Ectodermal cell (in vitro differentiated cells): Measurements from ENCODE around the gene MPP2.
"Not testable (repeated sequence)": the region's sequence is repeated elsewhere in the genome, so short reads cannot be mapped to it uniquely, and the experiment has no call there.

Source experiments
- H3K27ac ChIP-seq: 2 replicates; pipeline ENCODE4 v1.7.0; 2013; ENCODE audit warnings: mild to moderate bottlenecking, low read depth, low read length; ENCODE audit not compliant: insufficient read depth, poor library complexity, severe bottlenecking
- H3K27me3 ChIP-seq: 2 replicates; pipeline ENCODE4 v1.7.0; 2013; ENCODE audit warnings: mild to moderate bottlenecking, low read length; ENCODE audit not compliant: insufficient read depth, control insufficient read depth, poor library complexity, severe bottlenecking
- H3K36me3 ChIP-seq: one replicate; pipeline ENCODE4 v1.7.0; 2013; ENCODE audit warnings: low read length; ENCODE audit not compliant: control insufficient read depth, insufficient read depth
- H3K4me1 ChIP-seq: one replicate; pipeline ENCODE4 v1.7.0; 2013; ENCODE audit warnings: low read length; ENCODE audit not compliant: control insufficient read depth, insufficient read depth
- H3K4me3 ChIP-seq: 2 replicates; pipeline ENCODE4 v1.7.0; 2013; ENCODE audit warnings: low read depth, low read length, control low read depth; ENCODE audit not compliant: insufficient read depth
- H3K9me3 ChIP-seq: 2 replicates; pipeline ENCODE4 v1.7.0; 2013; ENCODE audit warnings: mild to moderate bottlenecking, low read length, moderate library complexity; ENCODE audit not compliant: control insufficient read depth
- WGBS, 2 experiments: methylation state at CpG; one replicate each; pipeline ENCODE4 v1.1.7; 2013; ENCODE audit warnings: missing lambda C conversion rate in 2 of 2; 5-methylcytosine and 5-hydroxymethylcytosine counted together

The MPP2 gene

DNA sequence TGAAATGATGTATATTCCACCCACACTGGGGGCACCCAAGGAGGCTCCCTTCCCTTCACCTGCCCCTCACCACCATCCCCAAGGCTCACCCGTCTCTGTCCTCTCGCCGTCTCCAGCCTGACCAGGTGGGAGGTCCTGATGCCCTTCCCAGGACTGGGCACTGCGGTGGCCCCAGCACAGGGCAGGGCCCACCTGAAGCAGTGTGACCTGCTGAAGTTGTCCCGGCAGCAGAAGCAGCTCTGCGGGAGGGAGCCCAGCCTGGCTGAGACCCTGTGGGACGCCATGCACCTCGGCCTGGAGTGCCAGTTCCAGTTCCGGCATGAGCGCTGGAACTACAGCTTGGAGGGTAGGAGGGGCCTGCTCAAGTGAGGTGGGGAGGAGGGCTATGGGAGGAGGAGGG is 25.0 kb upstream of the MPP2 start:
- no peaks in the 10 kb centered on the region for H3K36me3 ChIP-seq
- H3K4me3 ChIP-seq, result no peak overlapping the region
- WGBS, 2 experiments, result 90 to 92% methylated on average over 10 of the region's 10 CpGs

DNA sequence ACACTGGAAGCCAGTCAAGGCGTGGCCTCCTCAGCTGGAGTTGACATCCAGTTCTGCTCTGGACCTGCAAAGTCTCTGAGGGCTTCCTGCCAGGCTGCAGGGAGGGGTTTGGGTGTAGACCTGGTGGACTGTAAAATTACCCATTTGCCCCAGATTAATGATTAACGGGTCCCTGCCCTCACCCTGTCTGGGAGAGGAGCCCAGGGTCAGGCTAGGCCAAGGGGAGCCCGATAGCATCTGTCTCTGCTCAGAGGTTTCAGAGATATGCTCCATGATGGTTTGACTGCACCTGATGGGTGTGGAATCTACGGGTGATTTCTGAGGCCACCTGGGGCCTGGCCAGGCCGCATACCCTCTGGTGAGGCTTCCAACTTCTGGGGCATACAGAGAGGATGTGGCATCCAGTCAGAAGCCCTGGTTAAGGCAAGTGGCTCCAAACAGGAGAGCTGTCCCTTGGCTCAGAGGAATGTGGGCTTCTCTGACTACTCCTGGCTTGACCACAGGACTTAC is 23.8 kb upstream of the MPP2 start:
- no peaks in the 10 kb centered on the region for H3K36me3 ChIP-seq
- H3K9me3 ChIP-seq, result no peaks in the 10 kb centered on the region
- peaks cover 9% of the 10 kb centered on the region for H3K4me1 ChIP-seq
- H3K27me3 ChIP-seq, result peaks cover 30% of the 10 kb centered on the region
- H3K27ac ChIP-seq, result no peak overlapping the region
- H3K4me3 ChIP-seq, result no peak overlapping the region
- WGBS, 2 experiments, result 95 to 96% methylated on average over 5 of the region's 5 CpGs

More for the DNA sequence above, 25.0 kb upstream of the MPP2 start:
- H3K27me3 ChIP-seq, result peaks cover 22% of the 10 kb centered on the region
- H3K9me3 ChIP-seq, result no peaks in the 10 kb centered on the region
- H3K27ac ChIP-seq, result no peak overlapping the region
- peaks cover 12% of the 10 kb centered on the region for H3K4me1 ChIP-seq

DNA sequence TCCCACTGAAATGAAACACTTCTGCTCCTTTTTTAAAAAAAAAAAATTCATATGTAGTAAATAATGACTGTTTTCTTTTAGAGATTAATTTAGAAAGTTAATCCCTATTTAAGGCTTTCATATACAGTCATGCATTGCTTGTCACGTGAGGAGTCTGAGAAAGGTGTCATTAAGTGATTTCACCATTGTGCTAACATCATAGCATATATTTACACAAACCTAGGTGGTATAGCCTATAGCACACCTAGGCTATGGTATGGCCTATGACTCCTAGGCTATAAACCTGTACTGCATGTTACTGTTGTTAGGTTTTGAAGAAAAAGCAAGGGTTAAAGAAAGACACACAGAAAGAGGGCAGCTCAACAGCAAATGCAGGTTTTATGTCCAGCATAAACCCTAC is 21.3 kb upstream of the MPP2 start:
- WGBS, 2 experiments, result 83 to 93% methylated on average over 1 of the region's 1 CpG
- Histone ChIP-seq H3K9me3 (no peaks in the 10 kb centered on the region), H3K4me1 (no peaks in the 10 kb centered on the region), H3K27ac (no peak overlapping the region), H3K4me3 (no peak overlapping the region), H3K36me3 (no peaks in the 10 kb centered on the region), H3K27me3 (peaks cover 37% of the 10 kb centered on the region)

DNA sequence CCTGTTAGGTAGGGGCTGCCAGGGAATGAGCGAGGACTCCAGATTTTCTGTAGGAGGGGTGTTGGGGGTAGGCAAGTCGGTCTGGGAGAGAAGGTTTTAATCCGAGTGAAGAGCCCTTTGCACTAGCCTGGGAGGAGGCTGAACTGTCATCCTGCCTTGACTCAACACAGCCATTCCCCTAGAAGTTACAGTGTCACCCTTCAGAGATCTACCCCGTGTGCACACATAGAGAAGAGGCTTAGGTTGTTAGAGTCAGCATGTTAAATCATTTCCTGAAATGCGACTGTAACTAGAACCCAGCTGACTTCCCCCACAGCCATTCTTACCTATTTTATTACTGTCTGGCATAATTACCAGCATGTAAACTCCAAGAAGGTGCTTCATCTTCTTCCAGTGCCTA is 20.6 kb upstream of the MPP2 start:
- H3K4me1 ChIP-seq, result not testable (repeated sequence)
- WGBS, 2 experiments, result 24 to 26% methylated on average over 4 of the region's 5 CpGs
- peaks cover 37% of the 10 kb centered on the region for H3K27me3 ChIP-seq

DNA sequence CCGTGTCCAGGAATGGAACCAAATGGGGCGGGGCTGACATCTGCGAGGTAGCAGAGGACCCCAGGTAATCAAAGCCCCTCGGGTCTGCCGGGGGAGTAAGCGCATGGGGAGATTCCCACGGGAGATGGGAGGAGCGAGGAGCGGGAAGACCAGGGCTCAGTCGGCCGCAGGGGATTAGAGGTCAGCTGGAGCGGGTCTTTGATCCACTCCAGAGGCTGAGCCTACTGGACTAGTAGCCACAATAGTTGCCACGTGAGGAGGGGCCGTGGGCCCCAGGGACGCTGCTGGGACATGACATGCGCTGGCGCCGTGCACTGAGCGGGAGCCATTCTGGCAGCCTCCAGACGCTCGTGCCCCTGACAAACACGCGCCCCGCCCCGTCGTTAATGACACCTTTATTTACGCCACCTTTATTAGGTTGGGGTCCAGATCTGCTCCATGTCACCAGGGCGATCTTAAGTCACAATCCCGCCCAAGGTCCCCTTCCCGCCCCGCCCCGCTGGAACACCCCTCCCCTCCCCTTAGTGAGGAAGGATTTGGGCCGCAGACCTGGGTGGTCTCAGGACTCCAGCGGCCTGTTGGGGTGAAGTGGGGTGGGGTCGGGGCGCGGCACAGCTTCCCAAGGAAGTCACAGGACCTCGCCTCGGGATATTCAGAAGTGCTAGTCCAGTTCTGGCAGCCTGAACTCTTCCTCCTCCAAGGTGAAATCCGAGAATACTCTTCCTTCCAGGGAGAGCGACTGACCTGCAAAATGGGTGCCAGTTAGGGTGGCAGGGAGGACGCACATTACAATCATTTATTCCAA is 19.9 kb upstream of the MPP2 start:
- no peaks in the 10 kb centered on the region for H3K36me3 ChIP-seq
- H3K4me1 ChIP-seq, result no peaks in the 10 kb centered on the region
- no peaks in the 10 kb centered on the region for H3K9me3 ChIP-seq
- 17% methylated on average over 38 to 42 of the region's 42 CpGs for WGBS, 2 experiments
- H3K27me3 ChIP-seq, result peaks cover 37% of the 10 kb centered on the region
- H3K4me3 ChIP-seq, result peak overlapping the region; percentile 19
- no peak overlapping the region for H3K27ac ChIP-seq

More for the DNA sequence above, 20.6 kb upstream of the MPP2 start:
- not testable (repeated sequence) for H3K9me3 ChIP-seq, H3K36me3 ChIP-seq, H3K27ac ChIP-seq, H3K4me3 ChIP-seq

DNA sequence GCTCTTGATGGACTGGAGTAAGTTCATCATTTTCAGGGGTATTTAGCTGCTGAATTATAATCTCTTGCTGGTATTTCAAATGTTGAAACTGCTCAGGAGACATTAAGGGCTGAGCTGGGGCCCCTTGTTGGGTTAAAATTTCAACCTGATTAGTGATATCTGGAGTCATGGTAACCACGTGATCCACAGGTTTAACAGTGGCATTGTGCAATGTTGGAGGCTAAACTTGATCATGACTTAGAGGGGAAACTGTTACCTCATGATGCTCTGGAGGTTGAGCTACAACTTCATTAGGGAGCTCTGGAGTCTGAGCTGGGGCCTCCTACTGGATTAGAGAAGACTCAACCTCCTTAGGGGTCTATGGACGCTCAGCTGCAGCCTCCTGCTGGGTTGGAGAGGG is 17.2 kb upstream of the MPP2 start:
- WGBS, 2 experiments, result 84% methylated on average over 2 of the region's 2 CpGs
- Histone ChIP-seq H3K4me3 (no peak overlapping the region), H3K9me3 (no peaks in the 10 kb centered on the region), H3K27ac (no peak overlapping the region), H3K27me3 (peaks cover 37% of the 10 kb centered on the region), H3K36me3 (no peaks in the 10 kb centered on the region), H3K4me1 (no peaks in the 10 kb centered on the region)

DNA sequence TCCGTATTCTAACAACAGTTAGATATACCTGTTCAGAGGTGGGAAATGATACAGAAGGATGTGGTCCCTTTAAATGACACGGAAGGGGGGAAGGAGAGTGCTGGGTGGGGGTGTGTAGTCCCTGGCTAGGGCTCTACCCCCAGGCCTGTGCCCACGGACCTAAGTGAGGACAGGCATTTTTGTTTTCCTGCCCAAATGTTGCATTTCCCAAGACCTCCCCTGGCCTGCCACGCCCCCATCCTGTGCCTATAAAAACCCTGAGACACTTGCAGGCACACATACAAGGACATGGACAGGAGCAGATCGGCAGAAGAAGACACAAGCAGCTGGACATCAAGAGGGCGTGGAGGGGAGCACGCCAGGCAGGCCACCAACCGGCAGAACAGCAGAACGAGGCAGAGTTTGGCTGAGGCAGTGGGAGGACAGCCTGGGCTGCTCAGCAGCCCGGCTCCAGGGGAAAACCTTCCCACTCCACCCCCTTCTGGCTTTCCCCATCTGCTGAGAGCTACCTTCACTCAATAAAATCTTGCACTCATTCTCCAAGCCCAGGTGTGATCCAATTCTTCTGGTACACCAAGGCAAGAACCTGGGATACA is 13.3 kb upstream of the MPP2 start:
- H3K4me3 ChIP-seq, result no peak overlapping the region
- 79 to 80% methylated on average over 10 of the region's 10 CpGs for WGBS, 2 experiments
- H3K27ac ChIP-seq, result no peak overlapping the region
- H3K9me3 ChIP-seq, result no peaks in the 10 kb centered on the region
- H3K27me3 ChIP-seq, result peaks cover 2% of the 10 kb centered on the region
- no peaks in the 10 kb centered on the region for H3K36me3 ChIP-seq
- H3K4me1 ChIP-seq, result peaks cover 6% of the 10 kb centered on the region

DNA sequence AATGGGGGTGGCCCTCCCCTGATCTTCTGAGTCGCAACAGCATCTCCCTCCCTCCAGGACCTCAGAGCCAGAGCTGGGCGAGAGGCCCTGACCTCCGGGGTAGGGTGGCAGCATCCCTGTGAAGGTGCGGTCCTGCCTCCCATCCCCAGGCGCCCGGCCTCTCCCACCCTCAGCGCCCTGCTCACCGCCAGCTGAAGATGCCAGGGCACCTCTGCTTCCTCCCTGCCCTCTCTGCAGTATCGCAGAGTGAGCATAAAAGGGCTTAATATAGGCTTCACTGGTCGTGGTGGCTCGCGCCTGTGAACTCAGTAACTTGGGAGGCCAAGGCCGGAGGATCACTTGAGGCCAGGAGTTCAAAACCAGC is 10.7 kb upstream of the MPP2 start:
- no peak overlapping the region for H3K4me3 ChIP-seq
- WGBS, 2 experiments, result 86 to 91% methylated on average over 13 of the region's 13 CpGs

DNA sequence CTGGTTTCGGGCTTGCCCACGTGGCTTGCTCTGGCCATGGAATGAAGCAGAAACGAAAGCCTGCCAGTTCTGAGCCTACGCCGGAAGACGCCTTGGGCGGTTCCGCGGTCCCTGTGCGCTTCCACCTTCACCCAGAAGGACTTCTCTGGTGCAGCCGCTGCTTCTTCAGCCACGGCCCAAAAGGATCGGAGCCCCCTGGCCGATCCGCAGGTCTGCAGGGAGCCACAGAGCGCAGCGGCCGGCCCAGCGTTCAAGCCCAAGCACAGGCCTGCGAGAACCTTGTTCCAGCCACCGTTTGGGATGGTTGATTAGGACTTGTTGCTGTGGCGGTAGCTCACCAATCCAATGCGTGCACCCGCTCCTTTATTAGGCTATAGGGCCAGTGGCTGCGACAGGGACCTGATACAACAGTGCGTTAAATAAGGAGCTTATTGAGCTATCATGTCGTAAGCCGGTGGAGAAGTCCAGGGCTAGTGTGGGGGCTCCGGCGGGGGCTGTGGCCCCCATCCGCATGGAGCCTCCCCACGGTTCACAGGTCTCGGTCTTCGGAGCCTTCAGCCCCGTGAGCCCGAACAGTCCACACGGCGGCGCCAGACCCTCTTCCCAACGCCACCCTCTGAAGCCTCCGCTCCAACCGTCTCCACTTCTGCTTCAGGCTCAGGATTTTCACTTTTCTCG is 10.2 kb upstream of the MPP2 start:
- no peak overlapping the region for H3K4me3 ChIP-seq
- H3K4me1 ChIP-seq, result peaks cover 6% of the 10 kb centered on the region
- H3K27ac ChIP-seq, result no peak overlapping the region
- H3K36me3 ChIP-seq, result no peaks in the 10 kb centered on the region
- 78 to 79% methylated on average over 43 of the region's 43 CpGs for WGBS, 2 experiments
- no peaks in the 10 kb centered on the region for H3K9me3 ChIP-seq
- no peaks in the 10 kb centered on the region for H3K27me3 ChIP-seq

More for the DNA sequence above, 10.7 kb upstream of the MPP2 start:
- no peaks in the 10 kb centered on the region for H3K36me3 ChIP-seq
- no peak overlapping the region for H3K27ac ChIP-seq
- H3K4me1 ChIP-seq, result peaks cover 6% of the 10 kb centered on the region
- no peaks in the 10 kb centered on the region for H3K27me3 ChIP-seq
- H3K9me3 ChIP-seq, result no peaks in the 10 kb centered on the region

DNA sequence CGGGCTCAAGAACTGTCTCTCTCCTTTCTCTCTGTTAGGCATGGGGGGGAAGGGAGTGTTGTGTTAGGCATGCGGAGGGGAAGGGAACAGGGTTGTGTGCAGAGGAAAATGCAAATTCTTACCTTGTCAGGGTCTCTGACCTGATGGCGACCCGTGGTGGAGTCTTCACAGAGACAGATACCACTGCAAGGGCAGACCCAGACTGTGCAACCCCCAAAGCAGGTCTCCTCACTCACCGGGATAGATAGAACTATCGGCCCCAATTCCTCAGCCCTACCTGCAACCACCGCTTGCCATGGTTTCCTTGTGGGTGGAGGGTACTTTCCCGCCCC is 9.6 kb upstream of the MPP2 start:
- H3K27me3 ChIP-seq, result no peaks in the 10 kb centered on the region
- peaks cover 6% of the 10 kb centered on the region for H3K4me1 ChIP-seq
- H3K36me3 ChIP-seq, result no peaks in the 10 kb centered on the region
- no peak overlapping the region for H3K4me3 ChIP-seq
- H3K27ac ChIP-seq, result no peak overlapping the region
- no peaks in the 10 kb centered on the region for H3K9me3 ChIP-seq
- WGBS, 2 experiments, result 94% methylated on average over 8 of the region's 8 CpGs
